ENCODE results near the gene HAPSTR1.

The HAPSTR1 gene

DNA sequence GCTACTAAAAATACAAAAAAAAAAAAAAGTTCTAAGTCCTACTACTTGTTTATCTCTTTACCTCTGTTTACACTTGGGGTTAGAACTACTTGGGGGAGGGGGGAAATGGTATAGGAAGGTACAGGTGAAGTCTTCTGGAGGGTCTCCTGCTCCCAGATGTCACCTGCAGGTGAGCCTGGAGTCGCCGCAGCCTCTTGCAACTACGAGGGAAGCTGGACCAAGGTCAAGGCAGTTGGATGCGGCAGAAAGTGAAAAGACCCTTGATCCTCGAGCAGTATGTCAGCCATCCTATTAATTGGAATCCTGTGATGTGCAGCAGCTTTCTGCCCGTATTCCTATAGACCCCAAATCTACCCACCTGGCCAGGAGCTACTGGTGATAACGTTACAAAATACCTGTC, 33.0 kb downstream of the HAPSTR1 start:
- no peak for DNase-seq

DNA sequence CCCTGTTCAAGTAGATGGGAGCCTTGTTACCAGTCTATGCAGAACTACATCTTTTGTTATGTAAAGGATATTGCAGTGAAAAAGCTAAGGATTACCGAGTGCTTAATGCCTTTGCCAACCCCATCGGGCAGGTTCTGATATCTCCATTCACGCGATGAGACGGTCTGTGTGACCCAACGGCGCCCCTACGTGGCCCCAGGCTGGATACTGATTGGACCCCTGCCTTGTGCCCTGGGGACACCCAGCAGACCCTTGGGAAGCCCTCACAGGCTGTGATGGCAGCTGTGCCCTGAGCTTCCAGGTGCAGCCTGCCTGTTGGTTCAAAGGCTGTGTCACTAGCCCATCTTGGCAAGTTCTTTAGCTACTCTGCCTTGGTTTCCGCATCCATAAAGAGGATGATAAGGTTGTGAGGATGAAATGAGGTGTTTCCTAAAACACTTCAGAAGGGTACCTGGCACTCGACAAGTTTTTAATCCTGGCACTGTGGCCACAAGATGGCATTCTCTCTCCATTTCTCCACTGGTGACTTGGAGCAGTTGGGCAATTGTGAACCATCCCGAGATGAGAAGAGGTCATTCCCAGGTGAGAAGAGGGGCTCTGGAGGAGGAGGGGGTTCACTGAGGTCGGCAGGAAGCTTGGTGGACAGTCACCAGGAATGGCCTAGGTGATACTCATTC, 33.6 kb downstream of the HAPSTR1 start:
- DNase-seq = no peak

DNA sequence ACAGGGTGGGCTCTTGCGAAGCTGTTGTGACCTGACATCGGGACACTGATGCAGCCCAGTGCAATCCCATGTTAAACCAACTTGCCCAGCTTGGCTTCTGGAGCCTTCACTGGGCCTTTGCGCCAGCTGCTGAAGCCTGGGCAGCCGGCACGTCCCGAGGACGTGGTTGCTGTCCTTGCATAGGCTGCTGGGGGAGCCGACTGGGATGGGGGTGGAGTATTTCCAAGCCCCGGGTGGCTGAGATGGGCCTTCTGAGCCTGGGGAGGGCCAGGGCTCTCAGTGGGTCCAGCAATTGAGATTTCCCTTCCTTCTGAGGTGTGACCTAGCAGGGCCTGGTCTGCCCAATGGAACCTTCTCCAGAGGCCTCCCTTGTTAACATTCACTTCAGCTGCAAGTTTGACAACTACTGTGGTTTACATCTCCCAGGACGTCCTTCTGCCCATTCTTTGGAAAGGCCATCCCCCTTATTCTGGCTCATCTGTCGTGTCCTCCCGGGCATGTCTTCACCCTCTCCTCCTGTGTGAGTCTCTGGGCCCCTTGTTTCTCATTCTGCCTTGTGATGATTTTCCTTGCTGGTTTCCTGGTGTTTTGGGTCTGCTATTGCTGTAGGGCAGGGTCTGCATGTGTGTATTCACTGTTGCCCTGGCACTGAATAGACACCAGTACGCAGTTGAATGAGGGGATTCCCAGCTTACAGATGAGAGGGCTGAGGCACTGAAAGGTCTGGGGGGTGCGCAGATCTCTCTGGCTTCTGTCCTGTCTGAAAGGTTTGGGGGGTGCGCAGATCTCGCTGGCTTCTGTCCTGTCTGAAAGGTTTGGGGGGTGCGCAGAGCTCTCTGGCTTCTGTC, 34.4 kb downstream of the HAPSTR1 start:
- DNase-seq = no peak

DNA sequence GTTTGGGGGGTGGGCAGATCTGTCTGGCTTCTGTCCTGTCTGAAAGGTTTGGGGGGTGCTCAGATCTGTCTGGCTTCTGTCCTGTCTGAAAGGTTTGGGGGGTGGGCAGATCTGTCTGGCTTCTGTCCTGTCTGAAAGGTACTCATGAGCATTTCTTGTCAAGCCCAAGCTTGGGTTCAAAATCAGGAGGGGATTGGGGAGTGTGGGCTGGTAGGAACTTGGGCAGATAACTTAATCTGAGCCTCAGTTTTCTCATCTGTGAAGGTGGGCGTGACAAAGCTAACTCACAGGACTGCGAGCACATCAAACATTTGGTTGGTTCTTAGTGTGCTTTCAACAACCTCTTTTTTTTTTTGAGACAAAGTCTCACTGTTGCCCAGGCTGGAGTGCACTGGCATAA, 35.2 kb downstream of the HAPSTR1 start:
- peak in 3 of 4 experiments; percentile 33 to 39 (median 35) for DNase-seq

DNA sequence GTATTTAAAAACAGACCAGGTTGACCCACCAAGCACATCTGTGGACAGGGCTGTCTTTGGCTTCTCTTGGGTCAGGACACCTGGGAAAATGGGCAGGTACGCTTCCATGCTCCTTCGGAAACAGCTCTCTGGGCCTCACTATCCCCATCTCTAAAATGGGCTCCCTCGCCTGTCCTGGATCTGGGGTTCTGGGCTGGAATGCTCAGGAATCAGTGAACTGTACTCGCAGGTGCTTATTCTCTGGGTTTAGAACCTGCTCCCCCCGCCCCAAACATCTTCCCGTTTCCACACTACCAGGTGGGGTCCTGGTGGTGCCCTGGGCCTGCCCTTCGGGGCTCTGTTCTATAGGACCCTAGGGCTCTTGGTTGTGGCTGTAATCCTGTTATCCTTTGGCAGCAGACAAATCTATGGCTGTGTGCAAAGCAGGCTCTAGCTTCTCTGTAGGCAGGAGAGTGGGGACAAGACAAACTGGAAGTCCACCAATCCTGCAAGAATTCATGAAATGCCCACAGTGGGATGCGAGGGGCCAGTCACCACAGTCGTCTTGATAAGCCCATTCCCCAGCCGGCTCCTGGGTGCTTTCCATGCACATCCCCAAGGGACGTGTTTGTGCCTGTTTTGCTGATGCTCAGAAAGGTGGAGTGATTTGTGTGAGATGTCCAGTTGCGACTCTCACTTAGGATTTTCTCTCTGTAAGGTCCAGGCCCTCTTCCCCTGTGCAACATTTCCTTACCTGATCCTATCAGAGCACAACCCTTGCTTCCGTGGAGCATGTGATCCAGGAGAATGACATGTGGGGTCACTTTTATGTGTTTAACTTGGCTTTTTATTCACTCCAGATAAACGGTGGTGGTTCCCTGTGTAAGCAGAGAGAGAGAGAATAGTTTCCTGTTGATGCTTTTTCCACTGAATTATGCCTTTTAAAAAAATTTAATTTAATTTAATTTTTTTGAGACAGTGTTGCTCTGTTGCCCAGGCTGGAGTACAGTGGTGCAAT, 37.2 kb downstream of the HAPSTR1 start:
- no peak for DNase-seq

DNA sequence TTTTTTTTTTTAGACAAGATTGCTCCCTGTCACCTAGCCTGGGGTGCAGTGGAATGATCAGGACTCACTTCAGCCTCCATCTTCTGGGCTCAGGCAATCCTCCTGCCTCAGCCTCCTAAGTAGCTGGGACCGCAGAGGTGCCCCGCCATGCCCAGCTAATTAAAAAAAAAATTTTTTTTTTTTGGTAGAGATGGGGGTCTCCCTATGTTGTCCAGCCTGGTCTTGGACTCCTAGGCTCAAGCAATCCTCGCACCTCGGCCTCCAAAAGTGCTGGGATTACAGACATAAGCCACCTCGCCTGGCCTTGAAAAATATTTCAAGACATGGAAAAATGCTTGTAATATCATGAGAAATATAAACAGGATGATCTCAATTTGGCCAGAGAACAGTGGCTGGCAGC, 42.9 kb downstream of the HAPSTR1 start:
- no peak for DNase-seq

DNA sequence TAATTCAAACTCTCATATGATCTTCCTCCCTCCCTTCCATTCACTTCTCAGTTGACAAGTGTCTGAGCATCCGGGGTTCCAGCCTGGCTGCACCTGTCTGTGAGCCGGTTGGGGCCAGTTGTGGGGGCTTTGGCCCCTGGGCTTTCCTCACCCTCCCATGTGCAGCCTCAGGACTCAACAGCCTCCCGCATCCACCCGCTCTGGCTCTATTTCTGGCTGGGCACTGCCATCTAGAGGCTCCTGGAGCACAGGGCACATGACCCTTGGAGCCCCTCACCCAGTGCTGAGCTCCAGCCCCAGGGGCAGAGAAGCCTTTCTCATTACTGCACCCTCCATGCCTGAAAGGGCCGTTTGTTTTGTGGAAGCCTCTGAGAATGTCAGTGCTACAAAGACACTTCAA, 43.3 kb downstream of the HAPSTR1 start:
- peak; percentile 59 to 71 (median 66) for DNase-seq

DNA sequence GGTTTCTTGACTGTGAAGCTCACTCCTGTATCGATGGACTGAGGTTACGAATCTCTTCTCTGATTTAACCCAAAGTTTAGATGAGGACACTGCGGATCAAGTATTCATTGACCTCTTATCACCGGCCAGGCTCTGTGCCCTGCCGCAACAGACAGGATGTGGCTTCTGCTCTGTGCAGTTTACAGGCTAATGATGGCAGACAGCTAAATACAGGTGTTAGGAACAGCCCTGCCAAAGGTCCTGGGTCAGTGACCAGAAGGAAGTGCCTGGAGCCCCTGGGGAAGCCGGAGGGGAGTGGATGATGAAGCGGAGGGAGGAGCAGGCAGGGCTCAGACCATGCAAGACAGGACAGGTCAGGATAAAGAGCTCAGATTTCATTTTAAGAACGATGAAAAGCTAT, 44.4 kb downstream of the HAPSTR1 start:
- DNase-seq = no peak

DNA sequence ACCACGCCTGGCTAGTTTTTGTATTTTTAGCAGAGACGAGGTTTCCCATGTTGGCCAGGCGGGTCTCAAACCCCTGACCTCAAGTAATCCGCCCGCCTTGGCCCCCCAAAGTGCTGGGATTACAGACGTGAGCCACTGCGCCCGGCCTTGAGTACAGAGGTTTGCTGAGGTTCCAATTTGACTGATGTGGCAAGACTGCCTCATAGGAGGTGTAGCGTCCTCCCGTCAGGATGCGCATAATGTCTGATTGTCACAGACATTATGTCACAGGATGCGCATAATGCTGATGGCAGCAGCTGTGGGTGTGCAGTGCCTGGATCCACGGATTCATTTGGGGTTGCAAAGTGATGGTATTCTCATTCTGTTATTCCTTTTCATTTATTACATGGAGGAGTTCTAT, 45.2 kb downstream of the HAPSTR1 start:
- no peak for DNase-seq

DNA sequence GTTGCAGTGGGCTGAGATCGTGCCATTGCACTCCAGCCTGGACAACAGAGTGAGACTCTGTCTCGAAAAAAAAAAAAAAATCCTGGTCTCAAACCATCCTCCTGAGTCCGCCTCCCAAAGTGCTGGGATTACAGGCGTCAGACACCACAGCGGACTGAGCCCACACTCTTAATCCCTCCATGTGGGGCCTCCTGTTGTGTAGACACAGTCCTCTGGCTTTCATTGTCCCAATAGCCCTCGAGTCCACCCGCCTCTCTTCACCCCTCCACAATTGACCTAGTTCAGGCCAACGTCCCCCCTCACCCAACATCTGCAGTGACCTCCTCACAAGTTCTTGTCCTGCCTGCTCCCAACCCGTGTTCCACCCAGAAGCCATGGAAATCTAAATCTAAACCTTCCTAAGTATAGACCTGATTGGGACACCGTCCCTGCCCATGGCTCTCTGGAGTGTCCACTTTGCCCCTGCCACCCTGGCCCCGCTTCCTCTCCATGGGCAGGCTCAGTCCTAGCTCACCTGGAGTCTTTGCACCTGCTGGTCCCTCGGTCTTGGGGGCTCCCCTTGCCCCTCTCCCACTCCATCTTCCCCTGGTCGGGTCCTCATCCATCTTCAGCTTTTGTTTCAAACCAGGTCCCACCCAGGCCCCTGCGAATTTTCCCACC, 46.7 kb downstream of the HAPSTR1 start:
- DNase-seq = no peak

DNA sequence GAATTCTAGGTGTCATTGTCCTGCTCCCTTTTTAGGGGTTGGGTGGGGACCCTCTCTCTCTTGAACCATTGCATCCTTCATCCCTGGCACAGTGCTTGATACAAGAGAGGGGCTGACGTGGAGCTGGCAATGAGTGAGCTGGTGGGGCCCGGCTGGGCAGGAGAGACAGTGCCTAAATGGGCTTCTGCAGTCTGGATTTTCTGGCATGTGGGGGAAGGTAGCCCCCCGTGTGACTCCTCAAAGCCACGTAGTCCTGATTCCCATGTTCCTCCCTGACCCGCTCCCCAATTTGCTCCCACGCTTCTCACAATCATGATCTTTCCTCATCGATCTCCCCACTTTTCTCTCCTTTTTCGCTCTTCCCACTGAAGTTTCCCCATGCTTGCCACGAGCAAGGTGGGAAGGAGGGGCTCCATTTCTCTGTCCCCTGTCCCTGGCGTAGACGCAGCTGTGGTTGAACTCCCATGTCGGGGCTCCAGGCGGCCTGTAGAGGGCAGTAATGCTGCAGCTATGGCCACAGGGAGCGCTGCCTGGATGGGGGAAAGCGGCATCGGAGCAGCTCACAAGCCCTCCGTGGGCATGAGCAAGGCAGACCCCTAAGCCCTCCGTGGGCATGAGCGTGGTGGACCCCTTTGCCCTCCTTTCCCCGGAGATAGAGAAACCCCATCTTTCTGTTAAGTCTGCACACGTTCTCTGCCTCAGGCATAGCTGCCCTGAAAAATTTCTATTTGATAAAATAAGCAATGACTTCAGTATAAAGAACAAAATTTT, 47.5 kb downstream of the HAPSTR1 start:
- peak; percentile 57 to 81 (median 75) for DNase-seq

DNA sequence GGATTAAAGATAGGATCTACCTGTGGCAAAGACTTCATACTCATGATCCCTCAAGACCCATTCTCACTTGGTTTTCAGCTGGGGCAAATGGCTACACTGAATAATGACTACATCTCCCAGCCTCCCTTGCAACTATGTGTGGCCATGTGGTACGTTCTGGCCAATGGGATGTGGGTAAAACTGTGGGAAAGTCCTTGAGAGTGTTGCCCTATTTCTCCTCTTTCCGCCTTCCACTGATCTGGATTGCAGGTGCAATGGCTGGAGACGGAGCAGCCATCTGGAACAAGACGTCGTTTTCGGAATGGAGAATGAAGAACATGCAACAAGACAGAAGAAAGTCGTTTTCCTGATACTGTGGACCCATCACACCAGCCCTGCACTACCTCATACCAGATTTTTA, 48.5 kb downstream of the HAPSTR1 start:
- peak in 2 of 4 experiments; percentile 13 to 28 for DNase-seq
